Measurements from ENCODE around the gene KRT82. TPM values are rescaled to one million over a fixed set of nuclear protein-coding genes. Genes with fewer than 3 reads are reported as not detected.

KRT82 gene
- total RNA-seq, 1 experiment from 2014 or later, result not detected

DNA sequence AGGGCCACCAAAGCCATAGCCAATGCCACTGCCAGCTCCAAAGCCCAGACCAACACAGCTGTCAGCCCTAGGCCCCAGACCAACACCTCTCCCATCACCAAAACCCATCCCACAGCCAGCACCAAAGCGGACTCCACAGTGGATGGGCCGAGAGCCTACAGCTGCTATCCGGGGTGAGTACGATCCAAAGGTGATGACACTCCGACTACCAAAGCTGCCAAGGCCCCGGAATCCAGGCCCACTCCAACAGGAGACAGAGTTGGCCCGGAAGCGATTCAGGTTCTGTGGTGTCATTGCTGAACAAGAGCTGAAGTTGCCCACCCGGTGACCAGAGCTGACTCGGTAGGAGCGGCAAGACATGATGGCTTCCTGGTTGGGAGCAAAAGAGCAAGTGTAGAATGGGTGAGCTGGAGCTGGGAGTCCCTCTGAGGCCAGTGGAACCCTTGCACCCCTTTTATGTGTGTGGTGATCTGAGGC, 20.9 kb downstream of the KRT82 start, which contains the start of gene KRT84:
Gene KRT84, minus strand, starts transcription at position 427 of the 477 bp plus-strand sequence. Its CDS starts 67 bp downstream, at position 360.
- ChIA-PET POLR2A (no interaction called here), CTCF (interaction anchor here (0.6 to 3.9 kb wide), 9 partner anchors 12 to 500 kb away, joined by 3 to 17 read pairs (median 4); no protein-coding TSS in a partner anchor)
- Mint-ChIP-seq H3K27me3 (ENCODE audit: insufficient read depth, unreplicated experiment) (no peaks in the 10 kb centered on the region), H3K27ac (ENCODE audit: low read depth, unreplicated experiment) (no peak within 1 kb of the TSS), H3K4me3 (ENCODE audit: unreplicated experiment) (no peak within 1 kb of the TSS), H3K4me1 (ENCODE audit: insufficient read depth, unreplicated experiment) (peaks cover 7% of the 10 kb centered on the region), H3K36me3 (ENCODE audit: insufficient read depth, unreplicated experiment) (no peaks in the 10 kb centered on the region), H3K9me3 (ENCODE audit: unreplicated experiment) (no peaks in the 10 kb centered on the region)
- no peak for TF ChIP-seq CTCF (IDR thresholded peaks at IDR 0.05; ENCODE audit: unreplicated experiment)
- intact Hi-C loops (cut with micrococcal nuclease), result loop anchor here (10.0 kb wide), 1 partner anchor 600 kb away; no protein-coding TSS in a partner anchor
- BruUV-seq (replicated peaks), result no TSS peak
- no peak for DNase-seq (ENCODE audit: unreplicated experiment)

GRCh38 chr12:52383331-52383730, 22.8 kb downstream of the KRT82 start:
- ChIA-PET POLR2A (interaction anchor here (0.7 to 1.5 kb wide), 3 partner anchors 12 to 110 kb away, joined by 3 to 9 read pairs (median 3); partner anchors contain the start of gene KRT6A), CTCF (interaction anchor here (0.7 to 4.6 kb wide), 10 partner anchors 8 to 525 kb away, joined by 3 to 37 read pairs (median 4); partner anchors contain the start of gene KRT6C)
- Mint-ChIP-seq H3K36me3 (ENCODE audit: insufficient read depth, unreplicated experiment) (no peaks in the 10 kb centered on the region), H3K4me1 (ENCODE audit: insufficient read depth, unreplicated experiment) (no peaks in the 10 kb centered on the region), H3K4me3 (ENCODE audit: unreplicated experiment) (no peak overlapping the region), H3K27ac (ENCODE audit: low read depth, unreplicated experiment) (no peak overlapping the region), H3K27me3 (ENCODE audit: insufficient read depth, unreplicated experiment) (no peaks in the 10 kb centered on the region), H3K9me3 (ENCODE audit: unreplicated experiment) (no peaks in the 10 kb centered on the region)
- intact Hi-C loops (cut with micrococcal nuclease), result loop anchor here (10.0 kb wide), 1 partner anchor 601 kb away; no protein-coding TSS in a partner anchor
- no TSS peak for BruUV-seq (replicated peaks)
- no peak for DNase-seq (ENCODE audit: unreplicated experiment)
- no peak for TF ChIP-seq CTCF (IDR thresholded peaks at IDR 0.05; ENCODE audit: unreplicated experiment)

DNA sequence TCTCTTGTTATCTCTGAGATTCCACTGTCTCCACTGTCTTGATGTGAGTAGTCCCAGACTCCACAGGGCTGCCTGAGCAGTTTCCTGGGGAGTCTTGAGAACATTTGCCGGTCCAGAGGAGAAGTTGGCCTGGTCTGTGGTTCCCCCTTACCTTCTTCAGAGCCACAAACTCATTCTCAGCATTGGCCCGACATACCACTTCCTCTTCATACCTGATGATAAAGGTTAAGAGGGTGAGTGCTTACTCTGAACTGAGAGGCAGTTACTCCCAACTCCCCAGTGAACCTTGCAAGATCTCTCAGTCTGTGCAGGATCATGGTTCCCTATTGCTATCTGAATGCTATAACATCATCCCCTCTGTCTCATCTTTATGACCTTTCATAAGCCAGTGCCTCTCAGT, 23.3 kb downstream of the KRT82 start:
- POLR2A ChIA-PET, result interaction anchor here (1.5 kb wide), 1 partner anchor 111 kb away, joined by 9 read pairs; the partner anchor contains the start of gene KRT6A
- Mint-ChIP-seq H3K36me3 (ENCODE audit: insufficient read depth, unreplicated experiment) (no peaks in the 10 kb centered on the region), H3K27ac (ENCODE audit: low read depth, unreplicated experiment) (no peak overlapping the region), H3K27me3 (ENCODE audit: insufficient read depth, unreplicated experiment) (no peaks in the 10 kb centered on the region), H3K4me3 (ENCODE audit: unreplicated experiment) (no peak overlapping the region), H3K4me1 (ENCODE audit: insufficient read depth, unreplicated experiment) (no peaks in the 10 kb centered on the region), H3K9me3 (ENCODE audit: unreplicated experiment) (no peaks in the 10 kb centered on the region)
- no peak for DNase-seq (ENCODE audit: unreplicated experiment)
- BruUV-seq (replicated peaks), result no TSS peak
- intact Hi-C loops (cut with micrococcal nuclease), result loop anchor here (10.0 kb wide), 1 partner anchor 602 kb away; no protein-coding TSS in a partner anchor
- CTCF ChIA-PET, result interaction anchor here (0.8 to 4.6 kb wide), 7 partner anchors 8 to 497 kb away, joined by 3 to 37 read pairs (median 6); partner anchors contain the start of gene KRT6C
- TF ChIP-seq CTCF (IDR thresholded peaks at IDR 0.05; ENCODE audit: unreplicated experiment), result no peak

DNA sequence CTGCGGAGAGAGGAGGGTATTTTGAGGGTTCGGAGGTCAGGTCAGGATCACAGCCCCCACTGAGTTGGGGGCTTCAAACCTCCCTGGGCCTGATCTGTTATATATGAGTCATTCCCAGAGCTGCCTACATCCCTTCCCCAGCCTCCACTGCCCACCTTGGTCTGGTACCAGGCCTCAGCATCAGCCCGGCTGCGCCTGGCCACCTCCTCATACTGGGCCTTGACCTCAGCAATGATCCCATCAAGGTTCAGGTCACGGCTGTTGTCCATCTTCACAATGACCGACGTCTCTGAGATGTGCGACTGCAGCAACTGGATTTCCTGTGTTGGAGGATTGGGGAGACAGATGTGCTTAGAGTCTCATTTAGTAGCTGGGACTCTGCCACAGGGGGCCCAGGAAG, 24.9 kb downstream of the KRT82 start:
- POLR2A ChIA-PET, result interaction anchor here (1.4 kb wide), 1 partner anchor 129 kb away, joined by 5 read pairs; no protein-coding TSS in a partner anchor

More for the DNA sequence above, 24.9 kb downstream of the KRT82 start:
- no peaks in the 10 kb centered on the region for H3K9me3 Mint-ChIP-seq (ENCODE audit: unreplicated experiment)
- no peak for TF ChIP-seq CTCF (IDR thresholded peaks at IDR 0.05; ENCODE audit: unreplicated experiment)
- CTCF ChIA-PET, result interaction anchor here (0.6 to 4.6 kb wide), 14 partner anchors 9 to 1711 kb away, joined by 3 to 37 read pairs (median 6); no protein-coding TSS in a partner anchor
- no peaks in the 10 kb centered on the region for H3K27me3 Mint-ChIP-seq (ENCODE audit: insufficient read depth, unreplicated experiment)
- DNase-seq (ENCODE audit: unreplicated experiment), result no peak
- H3K36me3 Mint-ChIP-seq (ENCODE audit: insufficient read depth, unreplicated experiment), result no peaks in the 10 kb centered on the region
- no peaks in the 10 kb centered on the region for H3K4me1 Mint-ChIP-seq (ENCODE audit: insufficient read depth, unreplicated experiment)
- BruUV-seq (replicated peaks), result no TSS peak
- H3K27ac Mint-ChIP-seq (ENCODE audit: low read depth, unreplicated experiment), result no peak overlapping the region
- intact Hi-C loops (cut with micrococcal nuclease), result loop anchor here (10.0 kb wide), 1 partner anchor 604 kb away; no protein-coding TSS in a partner anchor
- no peak overlapping the region for H3K4me3 Mint-ChIP-seq (ENCODE audit: unreplicated experiment)

All from MCF 10A (cell line).